Suprapubic skin (tissue), 4 donors: ENCODE measurements around the gene NODAL. TPM values are rescaled to one million over a fixed set of nuclear protein-coding genes. Genes with fewer than 3 reads are reported as not detected.

ENCODE experiments used
- DNase-seq, 2 donors: peaks; one replicate each; pipeline ENCODE4 v3.0.0-alpha.2; 2019; ENCODE audit warnings: low spot score in 2 of 2
- H3K27ac ChIP-seq: fragments of 200-600 bp; sonication (generic); one replicate; pipeline ENCODE4 v1.5.1; 2019
- H3K27me3 ChIP-seq: fragments of 200-600 bp; sonication (generic); one replicate; pipeline ENCODE4 v1.5.1; 2019
- H3K36me3 ChIP-seq: fragments of 200-600 bp; sonication (generic); one replicate; pipeline ENCODE4 v1.5.1; 2019
- H3K4me1 ChIP-seq: fragments of 200-600 bp; sonication (generic); one replicate; pipeline ENCODE4 v1.5.1; 2019
- H3K4me3 ChIP-seq: fragments of 200-600 bp; sonication (generic); one replicate; pipeline ENCODE4 v1.5.1; 2019; ENCODE audit warnings: mild to moderate bottlenecking
- H3K9me3 ChIP-seq: fragments of 200-600 bp; sonication (generic); one replicate; pipeline ENCODE4 v1.5.1; 2019
- CTCF ChIP-seq, 2 donors: fragments of 200-600 bp in 1 of 2; fragments of 450-650 bp in 1 of 2; sonication (generic) in 1 of 2; IDR thresholded peaks; one replicate each; pipeline ENCODE4 v1.5.1; 2016 to 2019; ENCODE audit warnings: antibody characterized with exemption in 2 of 2, mild to moderate bottlenecking in 1 of 2, moderate library complexity in 1 of 2
- EP300 ChIP-seq: sonication (generic); formaldehyde crosslinking; IDR thresholded peaks from one replicate; pipeline ENCODE4 v1.6.1; 2017; ENCODE audit warnings: antibody characterized with exemption
- POLR2A ChIP-seq, 2 donors: fragments of 450-650 bp; IDR thresholded peaks; one replicate each; pipeline ENCODE4 v1.6.1; 2017; ENCODE audit warnings: antibody characterized with exemption in 2 of 2, mild to moderate bottlenecking in 2 of 2, moderate library complexity in 2 of 2
- POLR2AphosphoS5 ChIP-seq, 3 donors: sonication (generic); formaldehyde crosslinking; IDR thresholded peaks; one replicate each; pipeline ENCODE4 v1.6.1; 2017; ENCODE audit warnings: antibody characterized with exemption in 3 of 3
- WGBS: methylation state at CpG from one replicate; pipeline ENCODE4 v1.1.5; 2018; 5-methylcytosine and 5-hydroxymethylcytosine counted together
- total RNA-seq, 4 donors: library from RNA; depleted of rRNA; stranded (reverse); fragments of >200 nt; gene quantifications; one replicate each; pipeline ENCODE4 v1.1.0, GENCODE V29; 2016

The NODAL gene
- total RNA-seq, 4 donors from 2014 or later: not detected

GRCh38 chr10:70478191-70479164, 37.0 kb upstream of the NODAL start, which contains the start of gene PALD1:
Gene PALD1 (plus strand): TSS chr10:70478767. CDS start chr10:70525952, 47,185 bp downstream.
- peak in 1 of 2 donors; percentile 87 for DNase-seq
- Histone ChIP-seq H3K9me3 (no peaks in the 10 kb centered on the region), H3K4me1 (peaks cover 53% of the 10 kb centered on the region), H3K36me3 (no peaks in the 10 kb centered on the region), H3K4me3 (peak within 1 kb of the TSS; percentile 73), H3K27ac (peak within 1 kb of the TSS; percentile 70), H3K27me3 (no peaks in the 10 kb centered on the region)
- TF ChIP-seq POLR2A (IDR thresholded peaks at IDR 0.05): no peak
- peak; percentile 6 to 43 for TF ChIP-seq CTCF (IDR thresholded peaks at IDR 0.05)
- 0% methylated on average over 6 of the region's 110 CpGs for WGBS

- H3K4me1 ChIP-seq: peaks cover 48% of the 10 kb centered on the region
- TF ChIP-seq POLR2AphosphoS5 (IDR thresholded peaks at IDR 0.05) (no peak), EP300 (no peak)
- WGBS: 8% methylated on average over 20 of the region's 27 CpGs
- no peaks in the 10 kb centered on the region for H3K9me3 ChIP-seq
- DNase-seq: no peak
- no peak overlapping the region for H3K27ac ChIP-seq
- H3K4me3 ChIP-seq: peak overlapping the region; percentile 73
- no peaks in the 10 kb centered on the region for H3K36me3 ChIP-seq
- peaks cover 4% of the 10 kb centered on the region for H3K27me3 ChIP-seq
Measured at GRCh38 chr10:70477661-70478162, 36.2 kb upstream of the NODAL start.

GRCh38 chr10:70476249-70477035, 35.0 kb upstream of the NODAL start:
- Histone ChIP-seq H3K4me1 (peaks cover 39% of the 10 kb centered on the region), H3K27me3 (peaks cover 8% of the 10 kb centered on the region), H3K4me3 (no peak overlapping the region), H3K9me3 (no peaks in the 10 kb centered on the region), H3K27ac (no peak overlapping the region), H3K36me3 (no peaks in the 10 kb centered on the region)
- TF ChIP-seq POLR2A (IDR thresholded peaks at IDR 0.05) (no peak), POLR2AphosphoS5 (IDR thresholded peaks at IDR 0.05) (no peak), EP300 (no peak), CTCF (IDR thresholded peaks at IDR 0.05) (no peak)
- 67% methylated on average over 7 of the region's 7 CpGs for WGBS
- DNase-seq: peak in 1 of 2 donors; percentile 52

GRCh38 chr10:70475661-70476060, 34.2 kb upstream of the NODAL start:
- TF ChIP-seq POLR2AphosphoS5 (IDR thresholded peaks at IDR 0.05): no peak
- no peak for TF ChIP-seq POLR2A (IDR thresholded peaks at IDR 0.05)
- TF ChIP-seq EP300: no peak
- no peak for TF ChIP-seq CTCF (IDR thresholded peaks at IDR 0.05)
- DNase-seq: no peak
- 82% methylated on average over 8 of the region's 8 CpGs for WGBS
- no peaks in the 10 kb centered on the region for H3K9me3 ChIP-seq
- no peaks in the 10 kb centered on the region for H3K36me3 ChIP-seq
- H3K27me3 ChIP-seq: peaks cover 8% of the 10 kb centered on the region
- no peak overlapping the region for H3K27ac ChIP-seq
- peaks cover 31% of the 10 kb centered on the region for H3K4me1 ChIP-seq
- no peak overlapping the region for H3K4me3 ChIP-seq

- WGBS: 86% methylated on average over 2 of the region's 2 CpGs
Measured at GRCh38 chr10:70474780-70475179, 33.3 kb upstream of the NODAL start.

More at GRCh38 chr10:70474780-70475179, 33.3 kb upstream of the NODAL start:
- no peak overlapping the region for H3K27ac ChIP-seq
- no peaks in the 10 kb centered on the region for H3K36me3 ChIP-seq
- no peaks in the 10 kb centered on the region for H3K9me3 ChIP-seq
- H3K4me3 ChIP-seq: no peak overlapping the region
- no peak for TF ChIP-seq EP300
- DNase-seq: no peak
- H3K4me1 ChIP-seq: peaks cover 24% of the 10 kb centered on the region
- H3K27me3 ChIP-seq: peaks cover 8% of the 10 kb centered on the region
